ENCODE measurements around the gene TENM4. TPM values are rescaled to one million over a fixed set of nuclear protein-coding genes. Genes with fewer than 3 reads are reported as not detected.

Gene TENM4
- total and polyA plus RNA-seq, 2 of the 8 experiments (the other 6 are each of a cell fraction or from before 2014, with no cell fraction given): 3.5 to 7.2 TPM

DNA sequence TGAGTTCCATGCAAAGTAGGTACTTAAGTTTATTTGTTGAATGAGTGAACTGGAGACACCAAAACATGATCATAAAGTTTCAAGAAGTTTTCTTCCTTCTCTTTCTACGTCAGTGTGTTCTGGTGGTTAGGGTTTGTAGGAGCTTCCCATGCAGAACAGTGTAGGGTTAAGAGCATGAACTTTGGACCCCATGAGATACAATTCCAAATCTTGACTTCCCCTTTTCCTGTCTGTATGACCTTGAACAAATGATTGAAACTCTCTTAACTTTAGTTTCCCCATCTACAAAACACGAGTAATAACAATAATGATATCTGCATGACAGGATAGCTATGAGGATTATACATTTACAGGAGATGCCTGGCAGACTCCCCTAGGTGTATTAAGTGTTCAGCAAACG is 41.0 kb upstream of the TENM4 start:
- no peak overlapping the region for H3K27ac ChIP-seq (ENCODE audit: low read depth, low read length)
- no peak overlapping the region for H2BK5ac ChIP-seq (ENCODE audit: low read depth, low read length)
- no peak overlapping the region for H3K4me3 ChIP-seq (ENCODE audit: extremely low read depth in 1 of 4, insufficient read depth in 2 of 4, low read depth in 3 of 4, low read length in 4 of 4)
- no peak overlapping the region for H3K23ac ChIP-seq (ENCODE audit: insufficient read length)
- H2BK12ac ChIP-seq (ENCODE audit: low read depth, low read length): no peak overlapping the region
- no peaks in the 10 kb centered on the region; the same call in 1 of the 2 replicates for H3K23me2 ChIP-seq (ENCODE audit: low read depth, low read length)
- H2BK120ac ChIP-seq (replicated peaks; ENCODE audit: low read depth, low read length): no peak overlapping the region
- peaks cover 9 to 17% (median 13%) of the 10 kb centered on the region in 4 experiments for H3K4me1 ChIP-seq (replicated peaks in 1 of 4; ENCODE audit: control insufficient read depth in 3 of 4, insufficient read depth in 4 of 4, low read length in 3 of 4)
- H2BK20ac ChIP-seq (ENCODE audit: low read length): no peak overlapping the region
- no peak overlapping the region for H3K56ac ChIP-seq (replicated peaks; ENCODE audit: insufficient read length, low read depth, low read length)
- no peak overlapping the region for H4K8ac ChIP-seq (ENCODE audit: extremely low read depth, insufficient read depth, low read length)
- FAIRE-seq (no peak), DNase-seq (ENCODE audit: low read depth in 1 of 2, low spot score in 2 of 2) (no peak)
- POLR2A ChIA-PET (ENCODE audit: partially characterized antibody): interaction anchor here (1.3 to 2.3 kb wide), 2 partner anchors 9 to 42 kb away, joined by 3 to 5 read pairs; partner anchors contain the start of gene TENM4
- H3K9ac ChIP-seq (replicated peaks in 1 of 4; ENCODE audit: extremely low read depth in 1 of 4, low read depth in 3 of 4, low read length in 3 of 4): no peak overlapping the region
- H3K4me2 ChIP-seq (ENCODE audit: insufficient read depth in 1 of 2, low read depth in 2 of 2, low read length in 2 of 2): no peak overlapping the region
- no peak overlapping the region for H4K91ac ChIP-seq (replicated peaks; ENCODE audit: insufficient read length, low read length)
- no peaks in the 10 kb centered on the region for H4K20me1 ChIP-seq (replicated peaks in 1 of 2; ENCODE audit: control insufficient read depth in 1 of 2, insufficient read depth in 2 of 2, low read length in 2 of 2)
- no peaks in the 10 kb centered on the region for H3K9me3 ChIP-seq (ENCODE audit: insufficient read depth in 2 of 2, low read depth in 1 of 2, low read length in 1 of 2)
- no peak overlapping the region for H2BK15ac ChIP-seq (ENCODE audit: low read length)
- no peaks in the 10 kb centered on the region for H3K79me2 ChIP-seq (ENCODE audit: control insufficient read depth in 1 of 2, insufficient read depth in 2 of 2, low read length in 2 of 2)
- H3K4ac ChIP-seq (replicated peaks; ENCODE audit: insufficient read length, low read depth, low read length): no peak overlapping the region
- CTCF ChIA-PET (ENCODE audit: partially characterized antibody): interaction anchor here (0.8 to 3.0 kb wide), 7 partner anchors 8 to 116 kb away, joined by 3 to 23 read pairs (median 5); no protein-coding TSS in a partner anchor
- TF ChIP-seq SP2 (IDR thresholded peaks at IDR 0.05; ENCODE audit: low read length): no peak
- no peak for TF ChIP-seq CEBPB (IDR thresholded peaks at IDR 0.05; ENCODE audit: low read depth, low read length)
- H3K18ac ChIP-seq (ENCODE audit: extremely low read depth, low read length): no peak overlapping the region
- 76% methylated on average over 3 of the region's 3 CpGs; no CpG with 5 or more reads in 1 of the 2 experiments for WGBS, 2 experiments (ENCODE audit: extremely low coverage in 1 of 2, insufficient coverage in 1 of 2, insufficient read length in 1 of 2, insufficient replicate concordance in 2 of 2, low coverage in 1 of 2, low lambda C conversion rate in 2 of 2, missing lambda C conversion rate in 1 of 2)
- no peak overlapping the region for H2AK5ac ChIP-seq (ENCODE audit: low read depth, low read length)
- no peak overlapping the region for H4K5ac ChIP-seq (ENCODE audit: insufficient read length, low read depth, low read length)
- H3K36me3 ChIP-seq (ENCODE audit: control insufficient read depth in 2 of 4, insufficient read depth in 4 of 4, low read length in 3 of 4): no peaks in the 10 kb centered on the region; a peak in 1 of 8 replicates
- H3K79me1 ChIP-seq (ENCODE audit: low read depth, low read length): no peaks in the 10 kb centered on the region
- H2AFZ ChIP-seq (ENCODE audit: low read length): no peak overlapping the region
- no peaks in the 10 kb centered on the region; a peak in 2 of 7 replicates for H3K27me3 ChIP-seq (replicated peaks in 1 of 4; ENCODE audit: control insufficient read depth in 3 of 4, extremely low read depth in 1 of 4, insufficient read depth in 3 of 4, low read length in 3 of 4)
- H3K14ac ChIP-seq (ENCODE audit: insufficient read length): no peak overlapping the region
